ENCODE data around the gene AK9.
"Not testable (repeated sequence)": the region's sequence is repeated elsewhere in the genome, so short reads cannot be mapped to it uniquely, and the experiment has no call there.

AK9 gene

DNA sequence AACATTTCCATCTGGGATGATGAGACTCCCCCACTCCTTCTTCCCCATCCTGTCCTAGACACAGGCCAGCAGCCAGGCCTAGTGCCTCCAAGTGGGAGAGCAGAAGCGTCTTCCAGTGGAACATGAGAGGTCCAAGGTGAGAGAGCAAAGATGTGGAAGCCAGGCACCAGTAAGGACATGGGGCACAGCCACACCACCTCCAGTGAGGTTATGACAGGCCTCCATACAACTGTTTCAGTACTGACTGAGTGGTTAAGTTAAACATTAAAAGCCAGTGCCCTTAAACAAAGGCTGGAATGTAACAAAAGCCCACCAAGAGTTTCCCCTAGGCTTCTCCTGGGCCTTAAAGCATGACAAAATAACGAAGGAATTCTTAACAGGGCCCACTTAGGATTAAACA, 213.3 kb downstream of the AK9 start:
- no peak for DNase-seq

DNA sequence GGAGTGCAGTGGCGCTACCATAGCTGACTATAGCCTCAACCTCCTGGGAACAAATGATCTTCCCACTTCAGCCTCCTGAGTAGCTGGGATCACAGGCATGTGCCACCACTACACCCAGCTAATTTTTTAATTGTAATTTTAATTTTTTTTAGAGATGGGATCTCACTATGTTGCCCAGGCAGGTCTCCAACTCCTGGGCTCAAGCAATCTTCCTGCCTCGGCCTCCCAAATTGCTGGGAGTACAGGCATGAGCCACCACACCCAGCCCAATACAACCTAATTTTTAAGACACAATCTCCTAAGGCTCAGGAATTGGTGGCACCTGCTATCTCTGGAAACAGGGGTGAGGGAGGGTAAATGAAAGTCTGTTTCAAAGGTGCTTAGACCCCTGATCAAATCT, 213.8 kb downstream of the AK9 start:
- no peak for DNase-seq

DNA sequence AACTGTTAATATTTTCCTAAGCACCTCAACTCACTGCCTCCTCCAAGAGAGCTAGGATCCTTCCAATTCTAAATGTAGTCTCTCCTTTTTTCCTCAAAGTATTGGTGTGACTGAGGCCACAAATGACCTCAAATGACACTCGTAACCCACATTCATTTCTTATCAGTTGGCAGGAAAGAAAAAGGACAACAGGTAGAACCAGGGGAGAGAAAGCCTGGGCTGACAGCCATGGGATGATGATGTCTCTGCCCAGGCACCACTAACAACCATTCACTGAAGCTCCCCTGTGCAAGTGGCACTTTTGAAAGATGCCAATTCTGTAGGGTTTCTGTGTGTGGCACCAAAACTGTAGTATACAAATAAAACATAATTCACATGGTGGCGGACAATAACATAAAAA, 215.4 kb downstream of the AK9 start:
- DNase-seq = no peak

DNA sequence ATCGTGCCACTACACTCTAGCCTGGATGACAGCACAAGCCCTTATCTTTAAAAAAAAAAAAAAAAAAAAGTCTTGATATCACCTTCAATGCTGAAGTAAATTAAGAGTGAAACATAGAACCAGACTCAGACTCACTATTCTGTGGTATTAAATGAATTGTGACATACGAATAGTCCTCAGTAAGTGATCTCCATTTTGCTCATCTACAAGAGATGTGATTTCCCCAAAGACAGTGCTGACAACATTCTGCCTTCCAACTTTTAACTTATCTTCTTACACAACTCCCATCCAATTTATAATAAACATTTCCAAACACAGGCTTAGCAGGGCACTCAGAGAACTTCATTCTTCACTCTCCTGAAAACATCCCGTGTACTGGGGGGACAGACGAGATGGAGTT, 216.0 kb downstream of the AK9 start:
- no peak for DNase-seq

DNA sequence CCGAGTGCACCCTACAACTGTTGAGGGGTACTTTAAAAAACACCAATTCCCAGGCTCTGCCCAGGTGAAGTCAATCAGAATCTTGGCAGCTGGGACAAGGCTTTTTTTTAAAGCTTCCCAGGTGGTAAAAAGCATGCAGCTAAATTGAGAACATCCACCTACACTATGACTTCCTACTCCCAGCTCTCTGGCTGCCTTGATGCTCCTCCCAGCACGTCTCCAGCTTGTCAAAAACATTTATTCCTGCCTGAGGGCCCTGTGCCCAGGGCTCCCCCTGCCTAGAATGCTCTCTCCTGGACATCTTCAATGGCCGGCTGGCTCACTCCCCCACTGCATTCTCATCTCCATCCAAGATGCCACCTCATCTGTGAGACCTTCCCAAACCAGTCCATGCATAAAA, 217.9 kb downstream of the AK9 start:
- DNase-seq = no peak

DNA sequence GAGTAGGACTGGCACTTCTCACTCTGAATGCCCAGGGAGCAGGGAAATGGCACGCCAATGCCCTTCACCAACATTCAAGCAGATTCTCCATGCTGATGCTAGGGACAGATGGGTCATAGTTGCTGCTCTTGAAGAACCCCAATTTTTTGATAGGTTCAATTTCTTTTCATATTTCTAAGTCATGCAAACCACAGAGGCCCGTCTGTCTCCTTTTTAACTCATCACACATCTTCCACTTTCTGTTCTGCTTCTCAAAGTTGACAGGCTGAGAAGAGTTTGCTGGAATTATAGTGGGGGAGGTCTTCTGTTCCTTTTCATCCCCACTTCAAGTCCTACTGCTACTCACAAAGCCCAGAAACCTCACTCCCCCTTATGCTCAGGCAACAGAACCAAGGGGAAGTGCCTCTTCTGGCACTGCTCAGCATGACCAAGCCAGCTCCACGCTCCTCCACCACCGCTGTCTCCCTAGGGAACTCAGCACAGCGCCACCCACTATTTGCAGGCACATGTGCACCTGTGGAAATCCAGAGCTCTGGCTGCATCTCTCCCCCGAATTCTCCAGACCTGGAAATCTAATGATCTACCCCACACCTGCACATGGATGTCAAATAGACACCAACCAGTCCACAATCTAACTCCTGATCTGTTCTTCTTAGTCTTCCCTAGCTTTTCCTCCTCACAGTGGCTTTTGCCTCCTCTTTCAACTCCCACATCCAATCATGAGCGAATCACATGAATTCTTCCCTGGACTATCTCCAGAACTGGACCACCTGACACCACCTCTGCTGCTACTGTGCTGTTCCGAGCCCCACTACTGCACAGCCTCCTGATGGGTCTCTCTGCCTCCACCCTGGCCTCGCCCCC, 218.6 kb downstream of the AK9 start:
- no peak for DNase-seq

DNA sequence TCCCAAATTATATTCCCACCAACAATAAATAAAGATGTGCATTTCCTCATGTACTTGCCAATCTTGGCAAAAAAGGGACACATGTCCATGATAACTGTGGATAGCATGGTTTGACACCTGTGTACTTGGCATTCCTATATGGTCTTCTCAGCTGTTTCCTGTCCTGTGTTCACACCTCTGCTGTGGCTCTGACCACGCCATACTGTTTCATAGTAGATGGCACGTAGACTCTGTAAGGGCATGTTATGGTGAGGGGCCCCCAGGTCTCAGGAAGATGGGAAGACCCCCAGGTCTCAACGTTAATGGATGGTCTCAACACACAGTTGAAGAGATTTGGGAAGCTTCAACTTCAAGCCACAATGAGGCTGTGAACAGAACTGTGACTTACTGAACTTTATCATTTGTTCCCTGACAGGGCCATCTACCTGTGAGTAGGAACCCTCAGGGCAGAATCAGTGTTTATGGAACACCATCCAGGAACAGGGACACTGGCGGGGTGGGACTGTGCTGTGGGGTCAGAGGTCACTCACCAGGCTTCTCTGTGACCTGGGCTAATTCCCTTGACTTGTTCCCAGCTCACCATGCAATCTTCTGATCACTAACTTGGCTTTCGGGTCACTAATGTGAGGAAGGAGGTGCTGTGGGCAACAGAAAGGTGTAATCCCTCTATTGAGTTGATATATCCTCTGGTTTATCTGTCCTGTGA, 219.7 kb downstream of the AK9 start:
- DNase-seq = no peak

DNA sequence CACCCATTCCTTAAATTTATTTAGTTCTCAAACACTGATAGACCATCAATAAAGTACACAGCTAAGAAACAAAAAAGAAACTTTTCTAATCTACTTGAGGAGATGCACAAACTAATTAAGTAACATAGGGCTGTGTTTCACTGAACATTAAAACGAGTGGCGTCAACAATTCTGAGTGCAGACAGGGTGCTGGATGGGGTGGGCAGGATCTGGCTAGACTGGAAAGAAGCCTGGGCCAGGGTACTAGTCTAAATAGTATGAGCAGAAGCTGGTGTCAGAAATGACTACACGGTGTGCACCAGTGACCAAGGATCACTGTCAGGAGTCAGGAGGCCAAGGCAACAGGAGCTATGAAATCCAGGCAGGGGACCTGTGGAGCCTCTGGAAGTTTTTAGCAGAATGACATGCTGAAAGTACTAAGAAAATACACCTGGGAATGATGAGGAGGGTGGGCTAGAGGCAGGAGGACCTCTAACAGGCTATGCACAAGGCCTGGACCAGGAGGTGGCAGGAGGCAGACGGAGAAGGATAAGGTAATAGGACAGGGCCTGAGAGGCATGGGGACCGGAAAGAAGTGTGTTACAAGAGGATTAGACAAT, 221.3 kb downstream of the AK9 start:
- DNase-seq = no peak

DNA sequence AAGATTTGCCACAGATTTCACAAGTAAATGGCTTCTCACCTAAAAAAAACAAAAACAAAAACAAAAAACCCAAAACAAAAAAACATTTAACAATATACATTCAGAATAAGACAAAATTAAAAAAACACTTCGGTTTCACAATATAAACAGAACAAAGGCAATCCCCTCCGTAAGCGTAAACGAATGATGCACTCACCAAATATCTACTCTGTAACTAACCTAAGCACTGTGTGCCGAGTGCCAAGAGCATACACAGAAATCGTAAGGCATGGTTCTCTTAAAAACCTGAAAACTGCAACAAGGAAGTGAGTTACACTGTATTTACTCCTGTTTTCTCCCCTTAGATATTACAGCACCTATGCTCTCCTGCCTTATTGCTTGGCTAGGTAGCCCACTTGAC, 223.3 kb downstream of the AK9 start:
- no peak for DNase-seq

DNA sequence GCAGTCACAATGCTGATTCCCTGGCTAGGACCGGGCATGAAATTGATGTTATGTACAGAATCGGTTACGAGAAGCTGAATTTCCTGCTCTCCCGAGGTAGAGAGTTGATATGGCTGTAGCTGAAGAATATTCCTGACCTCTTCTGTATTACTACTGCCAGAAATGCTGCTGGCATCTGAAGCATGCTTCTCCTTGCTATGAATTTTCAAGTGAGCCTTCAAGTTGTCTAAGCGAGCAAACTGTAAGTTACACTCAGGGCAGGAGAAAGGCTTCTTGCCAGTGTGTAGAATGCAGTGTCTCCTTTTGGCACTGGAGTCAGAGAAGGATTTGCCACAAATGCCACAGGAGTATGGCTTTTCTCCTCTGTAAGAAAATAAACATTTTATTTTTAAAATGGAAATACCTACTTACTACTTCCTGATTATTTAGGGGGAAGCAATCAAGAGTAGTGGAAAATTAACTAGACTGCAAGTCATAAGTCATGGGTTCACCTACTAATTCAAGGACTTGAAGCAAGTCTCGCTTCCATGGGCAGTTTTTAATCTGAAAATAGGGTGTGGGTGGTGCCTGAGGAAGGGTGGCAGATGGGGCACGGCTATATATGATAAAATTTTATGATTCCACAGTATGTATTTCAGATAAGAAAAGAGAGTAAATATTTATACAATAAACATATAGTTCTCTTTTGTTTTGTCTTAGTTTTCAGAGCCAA, 224.6 kb downstream of the AK9 start:
- no peak for DNase-seq

DNA sequence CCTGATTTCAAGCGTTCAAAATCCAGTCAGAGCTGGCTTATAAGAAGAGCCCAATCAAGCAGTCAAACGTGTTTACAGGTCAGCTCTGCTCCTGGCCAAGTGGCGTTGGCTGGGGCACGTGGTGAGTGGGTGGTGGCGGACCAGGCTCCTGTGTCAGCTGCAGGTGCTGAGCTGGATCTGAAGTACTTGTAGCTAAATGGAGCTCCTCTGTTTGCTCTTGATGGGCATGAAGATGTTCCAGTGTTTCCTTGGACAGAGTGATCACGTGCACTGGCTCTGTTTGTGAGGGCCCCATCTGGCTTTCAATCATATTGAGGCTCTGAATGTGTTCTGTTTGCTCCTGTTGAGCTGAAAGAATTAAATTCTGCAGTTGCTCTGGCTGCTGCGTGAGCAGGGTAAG, 225.2 kb downstream of the AK9 start:
- DNase-seq = no peak

DNA sequence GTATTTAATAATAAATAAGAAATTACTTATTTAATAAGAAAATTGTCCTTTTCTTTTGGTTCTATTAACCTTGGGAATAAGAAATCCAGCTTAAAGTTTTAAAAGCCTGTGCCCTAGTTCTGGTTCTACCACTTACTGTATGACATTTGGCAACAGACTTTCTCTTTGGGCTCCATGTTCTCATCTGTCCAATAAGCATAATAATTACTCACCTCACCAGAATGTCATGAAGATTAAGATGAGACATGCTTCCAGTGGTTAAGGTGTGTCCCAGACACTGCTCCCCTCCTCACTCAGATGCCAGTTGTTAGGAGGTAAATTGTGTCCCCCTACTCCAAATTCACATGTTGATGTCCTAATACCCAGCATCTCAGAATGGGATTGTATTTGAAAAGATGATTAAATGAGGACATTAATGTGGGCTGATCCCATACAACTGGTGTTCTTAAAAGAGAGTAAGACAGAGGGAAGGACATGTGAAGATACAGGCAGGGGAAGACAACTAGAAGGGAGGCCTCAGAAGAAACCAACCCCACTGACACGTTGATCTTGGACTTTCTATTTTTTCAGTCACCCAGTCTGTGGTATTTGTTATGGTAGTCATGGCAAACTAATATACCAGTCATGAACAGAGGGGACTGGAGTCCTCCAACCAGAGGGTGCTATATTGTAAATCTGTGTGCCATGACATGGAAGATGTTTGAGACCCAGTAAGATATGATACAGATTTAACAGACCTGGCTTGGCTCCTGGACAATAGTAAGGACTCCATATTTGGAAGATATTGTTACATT, 229.1 kb downstream of the AK9 start:
- no peak for DNase-seq

DNA sequence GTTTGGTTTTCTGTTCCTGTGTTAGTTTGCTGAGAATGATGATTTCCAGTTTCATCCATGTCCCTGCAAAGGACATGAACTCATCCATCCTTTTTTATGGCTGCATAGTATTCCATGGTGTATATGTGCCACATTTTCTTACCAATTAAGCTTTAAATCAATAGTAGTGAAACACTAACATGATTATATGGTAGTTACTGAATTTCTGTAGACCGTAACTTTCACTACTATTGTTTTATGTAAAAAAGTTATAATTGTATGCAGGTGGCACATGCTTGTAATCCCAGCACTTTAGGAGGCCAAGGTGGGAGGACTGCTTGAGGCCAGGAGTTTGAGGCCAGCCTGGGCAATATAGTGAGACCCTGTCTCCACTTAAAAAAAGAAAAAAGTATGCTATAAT, 229.8 kb downstream of the AK9 start:
- not testable (repeated sequence) for DNase-seq

DNA sequence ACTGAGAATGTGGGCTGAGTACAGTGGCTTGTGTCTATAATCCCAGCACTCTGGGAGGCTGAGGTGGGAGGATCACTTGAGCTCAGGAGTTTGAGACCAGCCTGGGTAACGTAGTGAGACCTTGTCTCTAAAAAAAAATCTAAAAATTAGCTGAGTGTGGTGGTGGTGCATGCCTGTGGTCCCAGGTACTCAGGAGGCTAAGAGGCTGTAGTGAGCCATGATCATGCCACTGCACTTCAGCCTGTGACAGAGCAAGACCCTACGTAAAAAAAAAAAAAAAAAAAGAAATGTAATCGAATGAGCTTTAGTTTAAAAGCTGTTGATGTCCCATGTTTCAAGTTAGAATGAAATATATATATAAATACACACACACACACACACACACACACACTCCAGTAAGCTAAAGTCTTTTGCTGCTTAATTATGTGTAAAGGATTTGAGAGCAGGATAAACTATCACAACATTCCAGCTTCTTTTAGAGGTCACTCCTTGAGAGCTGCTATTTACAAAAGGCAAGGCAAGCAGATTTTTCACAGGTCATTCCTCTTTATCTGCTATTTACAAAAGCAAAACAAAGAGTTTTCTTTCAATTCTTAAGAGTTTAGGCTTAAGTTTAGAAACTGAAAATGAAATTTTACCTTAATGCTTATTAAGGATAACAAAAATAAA, 230.7 kb downstream of the AK9 start:
- no peak for DNase-seq

DNA sequence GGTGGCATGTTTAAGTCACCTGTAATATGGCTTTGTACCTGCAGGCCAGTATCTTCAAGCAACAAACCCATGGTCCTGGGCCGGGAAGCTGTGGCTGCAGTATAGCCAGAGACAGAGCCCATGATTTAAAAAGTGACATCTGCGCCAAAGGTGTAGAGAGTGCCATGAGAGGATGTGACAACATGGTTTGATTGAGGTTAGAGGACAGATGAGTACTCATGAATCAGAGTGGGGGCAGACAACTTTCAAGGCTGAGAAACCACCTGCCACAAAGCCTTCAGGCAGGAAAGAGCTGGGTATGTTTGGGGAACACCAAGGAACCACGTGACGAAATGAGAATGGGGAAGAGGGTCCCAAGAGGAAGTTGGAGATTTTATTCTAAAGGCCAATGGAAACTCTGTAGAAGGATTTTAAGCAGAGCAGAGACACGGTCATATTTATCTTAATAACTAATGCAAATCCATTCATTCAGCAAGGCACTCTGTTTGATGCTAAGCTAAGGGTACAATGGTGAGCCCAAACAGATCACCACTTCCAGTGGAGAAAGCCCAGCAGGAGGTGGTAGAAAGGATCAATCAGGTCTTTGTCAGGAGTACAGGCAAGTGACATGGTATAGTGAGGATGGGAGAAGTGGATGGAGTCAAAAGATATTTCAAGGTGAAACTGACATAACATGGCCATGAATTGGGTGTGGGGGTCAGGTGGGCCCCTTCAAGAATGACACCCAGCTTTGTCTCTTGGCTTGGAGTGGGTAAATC, 232.0 kb downstream of the AK9 start:
- DNase-seq = peak; percentile 49

DNA sequence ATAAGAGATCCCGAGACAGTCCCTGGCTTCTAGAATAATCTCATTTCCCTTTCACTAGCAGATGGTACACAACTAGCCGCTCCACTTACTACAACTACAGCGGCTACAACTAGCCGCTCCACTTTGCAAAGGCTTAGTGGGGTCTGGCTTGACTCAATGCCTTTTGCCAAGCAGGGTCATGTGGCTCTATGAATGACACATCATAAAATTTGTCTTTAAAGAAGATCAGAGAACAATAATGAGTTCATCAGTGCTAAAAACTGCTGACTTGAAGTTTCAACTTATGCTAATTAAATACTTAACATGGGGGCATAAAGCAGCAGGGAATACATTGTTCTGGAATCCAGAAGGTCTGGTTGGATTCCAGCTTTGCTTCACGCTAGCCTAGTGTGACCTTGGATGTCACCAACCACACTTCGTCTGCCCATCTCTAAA, 233.4 kb downstream of the AK9 start:
- DNase-seq = no peak

DNA sequence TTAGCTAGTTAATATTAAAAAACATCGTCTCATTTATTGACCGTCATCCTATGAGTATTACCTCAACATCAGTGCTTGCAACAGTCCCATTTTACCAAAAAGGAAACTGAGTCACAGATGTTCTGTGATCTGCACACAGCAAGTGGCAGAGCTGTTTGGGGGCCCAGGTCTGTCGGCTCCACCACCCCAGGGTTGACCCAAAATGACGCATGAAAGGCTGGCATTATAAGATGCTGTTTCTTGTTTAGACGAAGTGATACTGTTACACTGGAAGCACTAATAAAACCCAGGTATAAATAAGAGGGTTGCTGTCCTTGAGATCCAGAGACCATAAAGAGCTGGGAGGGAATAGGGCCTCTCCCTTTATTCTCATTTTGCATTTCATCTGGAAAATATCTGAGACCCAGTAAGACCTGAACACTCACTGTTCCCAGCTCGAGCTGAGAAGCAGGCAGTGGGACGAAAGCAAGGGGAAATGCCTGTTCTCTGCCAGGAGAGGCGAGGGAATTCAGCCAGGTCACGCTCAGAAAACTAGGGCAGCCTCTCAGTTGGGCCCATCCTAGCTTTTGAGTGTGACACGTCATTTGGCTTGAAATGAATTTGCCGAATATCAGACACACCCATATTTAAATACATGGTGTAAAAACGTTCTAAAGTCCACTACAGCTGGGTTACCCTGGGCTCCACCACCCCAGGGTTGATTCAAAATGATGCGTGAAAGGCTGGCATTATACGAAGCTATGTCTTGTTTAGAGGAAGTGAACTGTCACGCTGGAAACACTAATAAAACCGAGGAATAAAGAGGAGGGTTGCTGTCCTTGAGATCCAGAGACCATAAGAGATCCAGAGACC, 234.1 kb downstream of the AK9 start:
- no peak for DNase-seq

DNA sequence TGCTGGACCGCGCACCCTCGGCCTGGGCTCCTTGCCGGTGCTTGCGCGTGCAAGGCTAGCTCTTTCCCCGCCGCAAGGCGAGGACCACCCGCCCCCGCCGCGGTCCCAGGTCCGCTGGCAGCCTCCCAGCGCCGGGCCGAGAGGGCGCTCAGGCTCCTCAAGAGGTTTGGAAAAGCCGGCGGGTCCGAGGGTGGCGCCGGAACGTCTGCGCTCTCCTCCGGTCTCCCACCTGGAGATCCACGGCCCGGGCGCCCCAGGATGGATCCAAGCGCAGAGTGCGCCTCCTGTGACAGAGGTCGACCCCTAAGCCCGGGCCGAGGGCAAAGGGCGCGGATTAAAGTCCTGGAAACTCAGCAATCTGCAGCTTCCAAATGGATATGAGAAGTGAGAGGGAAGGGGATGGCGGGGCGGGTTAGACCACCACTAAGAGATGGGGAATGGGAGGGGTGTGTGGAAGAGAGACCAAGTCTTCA, 234.9 kb downstream of the AK9 start:
- DNase-seq = no peak

DNA sequence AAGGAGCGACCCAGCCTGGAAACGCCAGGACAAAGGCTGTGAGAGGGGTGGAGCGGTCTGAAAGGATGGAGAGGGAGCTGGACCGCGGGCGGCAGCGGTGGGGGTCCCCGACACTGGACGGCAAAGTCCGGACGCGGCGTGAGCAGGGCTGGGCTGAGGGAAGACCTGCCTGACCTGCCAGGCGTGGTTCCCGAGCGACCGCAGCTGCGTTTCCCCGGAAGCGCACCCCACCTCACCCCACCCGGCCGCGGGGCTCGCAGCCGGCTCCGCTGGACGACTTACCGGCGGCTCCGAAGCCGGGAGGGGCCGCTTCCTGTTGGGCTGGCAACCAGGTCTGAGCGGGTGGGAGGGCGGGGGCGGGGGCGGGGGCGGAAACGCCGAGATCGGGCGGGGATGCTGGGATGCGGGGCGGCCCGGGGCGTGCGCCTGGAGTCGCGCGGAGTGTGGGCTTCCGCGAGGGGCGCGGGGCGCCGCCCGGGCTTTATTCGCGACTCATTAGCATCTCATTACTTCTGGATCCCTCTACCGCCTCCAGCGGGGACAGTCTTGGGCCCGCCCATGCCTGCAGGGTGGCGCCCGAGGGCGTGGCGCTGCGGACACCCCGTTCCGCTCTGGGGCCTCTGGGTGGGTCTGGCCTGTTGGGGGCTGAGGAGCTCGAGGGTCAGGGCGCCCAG, 235.4 kb downstream of the AK9 start, which contains the start of gene MICAL1:
MICAL1 (minus strand) TSS at position 336 of the 674 bp plus-strand sequence. CDS start 1,576 bp downstream, outside the sequence.
- peak; percentile 84 for DNase-seq

All from CD4-positive, alpha-beta T cell treated with Interleukin-17A for 4 hours (primary cell).